ENCODE results near the gene ZFAND5.

Gene ZFAND5

DNA sequence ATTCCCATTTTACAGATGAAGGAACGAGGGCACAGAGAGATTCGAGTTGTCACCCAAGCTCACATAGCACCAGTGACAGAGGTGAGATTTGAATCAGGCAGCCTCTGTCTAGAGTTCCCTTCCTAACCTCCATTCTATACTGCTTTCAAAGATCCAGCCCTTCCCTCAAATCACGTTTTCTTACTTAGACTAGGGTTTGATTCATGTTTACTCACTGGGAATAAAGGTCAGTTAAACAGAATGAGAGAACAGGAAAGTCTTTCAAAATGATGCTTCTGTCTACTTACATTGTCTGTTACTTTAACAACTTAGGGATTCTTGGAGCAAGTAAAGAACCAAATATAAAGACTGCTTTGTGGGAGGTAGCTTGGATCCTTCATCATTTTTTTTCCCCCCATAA lies 40.0 kb downstream of the ZFAND5 start:
- Mint-ChIP-seq H3K27me3 (ENCODE audit: low read depth) (peaks cover 9% of the 10 kb centered on the region), H3K36me3 (ENCODE audit: low read depth) (no peaks in the 10 kb centered on the region), H3K9me3 (no peaks in the 10 kb centered on the region), H3K27ac (no peak overlapping the region), H3K4me3 (no peak overlapping the region), H3K4me1 (ENCODE audit: low read depth) (no peaks in the 10 kb centered on the region)

DNA sequence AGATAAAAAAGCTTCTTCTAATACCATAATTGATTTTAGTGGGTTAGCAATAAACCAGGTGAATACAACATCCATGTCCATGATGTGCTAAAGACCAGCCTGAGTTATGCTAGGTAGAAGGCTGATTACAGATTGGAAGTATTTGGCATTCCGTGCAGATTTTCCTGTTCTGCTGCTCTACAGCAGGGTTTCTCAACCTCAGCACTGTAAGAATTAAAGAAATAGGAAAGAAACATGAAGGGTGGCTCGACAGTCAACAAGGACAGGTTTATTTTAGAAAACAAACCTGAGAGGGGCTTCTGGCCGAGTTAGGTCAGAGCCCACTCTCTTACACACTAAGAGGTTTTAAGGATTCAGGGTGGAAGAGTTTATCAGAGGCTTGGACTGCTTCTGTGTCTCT lies 42.3 kb downstream of the ZFAND5 start:
- no peak overlapping the region for H3K4me3 Mint-ChIP-seq
- no peaks in the 10 kb centered on the region for H3K4me1 Mint-ChIP-seq (ENCODE audit: low read depth)
- H3K9me3 Mint-ChIP-seq = no peaks in the 10 kb centered on the region
- H3K27ac Mint-ChIP-seq = no peak overlapping the region
- H3K36me3 Mint-ChIP-seq (ENCODE audit: low read depth) = no peaks in the 10 kb centered on the region
- peaks cover 9% of the 10 kb centered on the region for H3K27me3 Mint-ChIP-seq (ENCODE audit: low read depth)

DNA sequence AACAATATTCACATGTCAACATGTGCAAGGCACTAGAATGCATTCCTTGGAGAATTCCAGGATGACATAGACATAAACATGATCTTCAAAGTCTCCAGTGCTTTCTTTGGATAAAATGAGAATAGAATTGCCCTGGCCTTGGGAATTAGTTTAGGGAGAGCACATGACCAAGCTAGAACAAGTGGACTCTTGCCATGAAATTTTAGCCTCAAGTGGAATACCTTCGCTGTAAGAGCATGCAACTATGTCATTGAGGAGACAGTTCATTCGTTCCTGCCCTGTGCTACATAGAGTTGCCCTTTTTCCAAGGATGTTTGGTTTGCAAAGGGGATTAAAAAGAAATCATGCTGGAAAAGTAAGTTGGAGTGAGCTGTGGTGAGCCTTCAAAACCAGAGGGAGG lies 42.7 kb downstream of the ZFAND5 start:
- Mint-ChIP-seq H3K4me1 (ENCODE audit: low read depth) (no peaks in the 10 kb centered on the region), H3K9me3 (no peaks in the 10 kb centered on the region), H3K4me3 (no peak overlapping the region), H3K27me3 (ENCODE audit: low read depth) (peaks cover 9% of the 10 kb centered on the region), H3K27ac (no peak overlapping the region), H3K36me3 (ENCODE audit: low read depth) (no peaks in the 10 kb centered on the region)

DNA sequence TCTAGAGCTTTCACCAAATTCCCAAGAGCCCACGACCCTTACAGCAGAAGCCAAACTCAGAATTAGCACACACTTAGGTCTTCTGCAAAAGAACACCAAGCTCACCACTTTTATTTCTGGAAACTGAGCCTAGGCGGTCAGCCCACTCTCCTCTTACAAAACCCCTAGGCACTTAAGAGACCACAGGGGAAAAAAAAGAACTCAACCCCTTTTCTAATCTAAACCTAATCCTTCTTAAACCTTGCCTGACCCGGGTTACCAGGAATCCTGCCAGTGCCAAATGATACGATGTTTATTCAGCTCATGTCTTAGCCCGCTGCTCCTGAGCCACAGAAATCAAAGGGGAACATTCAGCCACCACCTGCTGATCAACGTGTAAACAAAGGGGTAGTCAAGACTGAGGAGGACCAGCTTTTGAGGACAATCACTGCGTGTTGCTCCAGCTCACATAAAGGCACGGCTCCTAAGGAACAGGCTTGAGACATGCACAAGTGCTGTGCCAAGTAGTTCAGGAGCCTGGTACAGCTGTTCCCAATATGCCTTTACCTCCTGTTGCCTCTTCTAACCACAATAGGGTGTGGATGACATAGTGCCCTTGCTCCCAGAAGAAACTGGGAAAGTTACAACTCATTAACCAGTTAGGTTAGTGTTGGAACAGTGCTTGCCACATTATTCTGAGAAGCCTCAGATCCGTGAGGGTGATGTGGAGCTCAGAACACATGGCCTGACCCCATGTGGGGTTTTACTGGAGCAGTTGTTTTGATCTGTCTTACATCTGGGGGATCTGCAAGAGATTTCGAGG lies 49.3 kb downstream of the ZFAND5 start:
- Mint-ChIP-seq H3K4me3 (no peak overlapping the region), H3K27ac (no peak overlapping the region), H3K27me3 (ENCODE audit: low read depth) (no peaks in the 10 kb centered on the region)

DNA sequence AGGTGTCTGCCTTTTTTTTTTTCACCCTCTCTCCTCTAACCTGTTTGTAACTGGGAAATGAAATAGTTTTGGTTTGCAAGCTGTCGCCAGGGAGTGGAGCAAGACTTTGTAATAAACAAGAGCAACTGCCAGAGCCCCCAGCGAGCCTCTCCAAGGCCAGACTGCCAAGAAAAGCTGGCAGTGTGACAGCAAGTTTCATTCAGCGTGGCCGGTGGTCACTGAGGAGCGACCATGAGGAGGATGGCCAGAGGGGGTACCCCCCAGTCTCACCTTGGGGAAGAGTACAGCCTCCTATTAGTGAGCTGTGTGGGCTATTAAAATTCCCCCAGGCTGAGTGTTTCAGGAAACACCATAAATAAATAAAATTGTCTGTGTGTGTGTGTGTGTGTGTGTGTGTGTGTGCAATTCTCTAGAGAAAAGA lies 49.9 kb downstream of the ZFAND5 start:
- H3K4me1 Mint-ChIP-seq (ENCODE audit: low read depth) = peaks cover 4% of the 10 kb centered on the region
- no peaks in the 10 kb centered on the region for H3K36me3 Mint-ChIP-seq (ENCODE audit: low read depth)
- no peaks in the 10 kb centered on the region for H3K9me3 Mint-ChIP-seq
- H3K27me3 Mint-ChIP-seq (ENCODE audit: low read depth) = peaks cover 2% of the 10 kb centered on the region
- H3K27ac Mint-ChIP-seq = no peak overlapping the region
- H3K4me3 Mint-ChIP-seq = no peak overlapping the region

More for the DNA sequence above, 49.3 kb downstream of the ZFAND5 start:
- H3K4me1 Mint-ChIP-seq (ENCODE audit: low read depth) = peaks cover 4% of the 10 kb centered on the region
- H3K36me3 Mint-ChIP-seq (ENCODE audit: low read depth) = no peaks in the 10 kb centered on the region
- H3K9me3 Mint-ChIP-seq = no peaks in the 10 kb centered on the region

DNA sequence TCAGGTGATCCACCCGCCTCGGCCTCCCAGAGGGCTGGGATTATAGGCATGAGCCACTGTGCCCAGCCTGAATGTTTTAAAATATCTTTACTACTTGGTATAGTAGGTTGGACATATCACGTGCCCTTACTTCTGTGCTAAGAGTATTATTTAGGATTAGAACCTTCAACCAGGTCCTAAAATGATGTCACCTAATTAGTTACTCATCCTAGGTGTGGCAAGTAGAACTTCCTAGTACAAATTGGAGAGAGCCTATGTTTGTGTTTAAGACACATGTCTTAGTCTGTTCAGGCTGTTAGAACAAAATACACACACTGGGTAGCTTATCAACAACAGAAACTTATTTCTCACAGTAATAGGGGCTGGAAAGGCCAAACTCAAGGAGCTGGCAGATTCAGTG lies 51.5 kb downstream of the ZFAND5 start:
- no peak overlapping the region for H3K4me3 Mint-ChIP-seq
- H3K27me3 Mint-ChIP-seq (ENCODE audit: low read depth) = peaks cover 7% of the 10 kb centered on the region
- H3K9me3 Mint-ChIP-seq = no peaks in the 10 kb centered on the region
- peaks cover 4% of the 10 kb centered on the region for H3K4me1 Mint-ChIP-seq (ENCODE audit: low read depth)
- H3K36me3 Mint-ChIP-seq (ENCODE audit: low read depth) = no peaks in the 10 kb centered on the region
- H3K27ac Mint-ChIP-seq = no peak overlapping the region

DNA sequence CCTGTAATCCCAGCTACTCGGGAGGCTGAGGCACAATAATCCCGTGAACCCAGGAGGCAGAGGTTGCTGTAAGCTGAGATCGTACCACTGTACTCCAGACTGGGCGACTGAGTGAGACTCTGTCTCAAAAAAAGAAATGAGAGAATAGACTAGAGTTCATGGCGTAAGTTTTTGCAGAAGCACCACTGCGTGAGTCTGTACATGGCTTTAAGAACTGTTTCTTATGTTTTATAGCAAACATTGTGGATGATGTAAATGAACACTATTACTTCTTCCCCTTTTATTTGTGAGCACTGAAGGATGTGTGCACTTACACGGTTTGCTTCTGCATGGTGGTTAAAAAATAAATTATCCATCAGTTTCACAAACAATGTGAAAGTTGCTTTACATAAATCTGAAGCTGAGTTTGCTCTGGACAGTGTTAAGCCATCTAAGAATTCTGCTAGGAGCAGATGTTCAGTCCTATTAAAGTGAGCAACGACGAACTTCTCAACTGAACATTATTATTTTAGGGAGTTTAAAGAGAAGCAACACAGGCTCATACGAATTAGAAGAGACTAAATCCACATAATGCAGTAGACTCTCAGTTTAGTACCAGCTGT lies 52.5 kb downstream of the ZFAND5 start:
- Mint-ChIP-seq H3K36me3 (ENCODE audit: low read depth) (no peaks in the 10 kb centered on the region), H3K9me3 (no peaks in the 10 kb centered on the region), H3K27me3 (ENCODE audit: low read depth) (peaks cover 7% of the 10 kb centered on the region), H3K4me1 (ENCODE audit: low read depth) (peaks cover 4% of the 10 kb centered on the region), H3K27ac (no peak overlapping the region), H3K4me3 (no peak overlapping the region)

DNA sequence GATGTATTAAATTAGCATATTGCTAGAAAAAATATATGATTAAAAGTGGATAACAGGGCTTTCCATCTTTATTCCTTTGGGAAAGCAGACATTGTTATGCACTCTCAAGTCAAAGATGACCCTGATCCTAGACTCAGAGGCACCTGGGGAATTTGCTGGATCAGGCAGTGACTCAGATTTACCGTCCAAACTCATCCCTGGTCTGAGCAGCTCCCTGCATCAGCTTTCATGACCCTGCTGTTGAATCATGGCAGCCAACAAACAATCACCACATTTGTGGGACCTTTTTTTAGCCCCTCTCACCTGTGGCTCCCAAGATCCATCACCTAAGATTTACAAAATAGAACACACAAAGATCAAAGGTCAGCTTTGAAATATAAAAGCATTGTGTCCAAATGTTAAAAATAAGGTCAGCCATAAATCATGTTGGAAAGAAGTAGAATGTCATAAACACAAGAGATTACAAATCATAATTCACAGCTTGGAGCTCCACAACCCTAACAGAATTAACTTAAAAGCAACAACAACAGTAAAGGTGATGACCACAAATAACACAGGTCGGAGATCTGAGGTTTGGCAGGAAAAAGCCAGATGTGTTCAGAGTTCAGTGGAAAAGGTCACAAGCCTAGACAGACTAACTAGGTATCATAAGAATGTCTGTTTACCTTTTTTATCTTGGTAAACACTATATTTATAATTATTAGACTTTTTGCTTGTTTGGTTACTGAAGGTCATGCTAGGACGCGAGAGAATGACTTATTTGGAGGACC lies 55.5 kb downstream of the ZFAND5 start:
- Mint-ChIP-seq H3K27me3 (ENCODE audit: low read depth) (peaks cover 7% of the 10 kb centered on the region), H3K4me1 (ENCODE audit: low read depth) (peaks cover 16% of the 10 kb centered on the region), H3K4me3 (no peak overlapping the region), H3K36me3 (ENCODE audit: low read depth) (no peaks in the 10 kb centered on the region), H3K27ac (no peak overlapping the region), H3K9me3 (no peaks in the 10 kb centered on the region)

DNA sequence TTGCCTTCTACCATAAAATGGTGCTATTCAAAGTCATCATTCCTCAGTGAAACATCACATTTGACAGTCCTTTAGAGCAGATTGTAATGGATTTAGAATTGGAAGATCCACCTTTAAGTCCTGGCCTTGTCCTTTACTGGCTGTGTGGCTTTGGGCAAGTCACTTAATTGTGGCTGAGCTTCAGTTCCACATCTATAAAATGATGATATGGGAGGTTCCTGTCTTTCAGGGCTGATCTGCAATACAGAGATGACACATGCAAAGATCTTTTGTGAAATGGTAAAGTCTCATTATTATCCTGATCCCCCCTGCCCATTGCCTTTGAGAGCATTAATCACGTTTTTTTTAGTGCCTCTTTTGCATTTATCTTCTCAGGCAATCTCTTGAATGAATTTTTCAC lies 58.2 kb downstream of the ZFAND5 start:
- Mint-ChIP-seq H3K36me3 (ENCODE audit: low read depth) (no peaks in the 10 kb centered on the region), H3K27ac (no peak overlapping the region), H3K4me1 (ENCODE audit: low read depth) (peaks cover 18% of the 10 kb centered on the region), H3K4me3 (no peak overlapping the region), H3K27me3 (ENCODE audit: low read depth) (peaks cover 7% of the 10 kb centered on the region), H3K9me3 (peaks cover 1% of the 10 kb centered on the region)

DNA sequence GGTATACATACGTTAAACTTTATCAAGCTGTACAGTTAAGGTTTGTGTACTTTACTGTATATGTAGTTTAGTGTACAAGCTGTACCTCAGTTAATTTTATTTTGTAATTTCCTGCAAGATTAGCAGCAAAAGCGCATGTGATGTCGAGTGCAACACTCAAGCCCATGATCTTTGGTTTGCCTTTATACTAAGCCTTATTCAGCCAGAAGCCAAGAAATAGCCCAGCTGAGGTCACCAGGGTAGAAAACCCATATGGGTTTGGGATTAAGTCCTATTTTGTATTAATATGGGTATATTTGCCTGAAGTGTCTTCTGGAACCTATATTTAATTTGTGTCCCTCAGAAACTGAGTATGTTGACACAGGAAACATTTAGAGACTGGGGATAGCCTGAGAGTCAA lies 59.3 kb downstream of the ZFAND5 start:
- peaks cover 27% of the 10 kb centered on the region for H3K4me1 Mint-ChIP-seq (ENCODE audit: low read depth)
- H3K4me3 Mint-ChIP-seq = no peak overlapping the region
- H3K27me3 Mint-ChIP-seq (ENCODE audit: low read depth) = peaks cover 7% of the 10 kb centered on the region
- no peak overlapping the region for H3K27ac Mint-ChIP-seq
- peaks cover 10% of the 10 kb centered on the region for H3K9me3 Mint-ChIP-seq
- H3K36me3 Mint-ChIP-seq (ENCODE audit: low read depth) = peaks cover 5% of the 10 kb centered on the region

DNA sequence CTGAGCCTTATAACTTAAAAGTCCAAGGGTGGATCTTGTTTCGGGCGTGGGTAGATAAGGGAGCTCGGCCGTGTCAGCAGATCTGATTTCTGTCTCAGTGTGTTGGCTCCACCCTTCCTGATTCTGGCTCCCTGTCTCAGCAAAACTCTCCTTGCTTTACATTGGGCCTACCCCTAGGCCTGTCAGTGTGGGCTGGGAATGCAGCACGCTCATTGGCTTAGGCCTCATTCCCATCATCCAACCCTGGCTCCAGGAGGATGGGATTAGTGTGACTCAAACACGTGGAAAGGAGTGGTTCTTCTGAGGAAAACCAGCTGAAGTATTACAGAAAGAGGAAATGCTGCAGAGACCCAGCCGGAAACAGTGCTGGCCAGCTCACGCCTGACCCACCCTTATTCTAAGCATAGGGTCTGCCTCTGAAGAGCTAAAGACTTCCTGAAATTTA lies 59.9 kb downstream of the ZFAND5 start:
- Mint-ChIP-seq H3K4me3 (peak overlapping the region; percentile 64), H3K36me3 (ENCODE audit: low read depth) (peaks cover 5% of the 10 kb centered on the region), H3K27ac (peak overlapping the region; percentile 54), H3K9me3 (peaks cover 10% of the 10 kb centered on the region), H3K4me1 (ENCODE audit: low read depth) (peaks cover 32% of the 10 kb centered on the region), H3K27me3 (ENCODE audit: low read depth) (peaks cover 5% of the 10 kb centered on the region)

DNA sequence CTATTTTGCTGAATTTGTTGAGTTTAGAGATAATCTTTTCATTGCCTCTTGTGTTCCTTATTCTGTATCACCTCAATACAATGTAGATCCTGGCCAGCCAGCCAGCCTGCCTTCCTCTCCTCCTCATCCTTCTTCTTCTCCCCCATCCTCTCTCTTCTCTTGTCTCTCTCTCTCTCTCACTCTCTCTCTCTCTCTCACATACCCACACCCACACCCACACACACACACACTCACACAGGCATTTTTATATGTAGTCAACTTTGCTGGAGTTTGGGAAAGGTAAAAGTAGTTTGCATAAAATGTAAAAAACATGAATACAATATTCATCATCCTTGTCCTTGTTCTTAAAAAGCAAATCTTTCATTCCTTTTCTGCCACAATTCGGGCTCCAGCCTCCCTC lies 60.5 kb downstream of the ZFAND5 start:
- Mint-ChIP-seq H3K36me3 (ENCODE audit: low read depth) (peaks cover 6% of the 10 kb centered on the region), H3K27ac (peak overlapping the region; percentile 65), H3K9me3 (peaks cover 10% of the 10 kb centered on the region), H3K4me1 (ENCODE audit: low read depth) (peaks cover 37% of the 10 kb centered on the region), H3K27me3 (ENCODE audit: low read depth) (peaks cover 2% of the 10 kb centered on the region), H3K4me3 (peak overlapping the region; percentile 64)
